Fibroblast of mammary gland (primary cell): Measurements from ENCODE around the gene SLC25A11.

Source experiments
- DNase-seq: peaks from one replicate; pipeline ENCODE4 v3.0.0-alpha.2; 2010; ENCODE audit warnings: low read depth
- H3K4me3 ChIP-seq: 2 replicates; pipeline ENCODE4 v1.5.1; 2011; ENCODE audit warnings: low read depth, mild to moderate bottlenecking, low read length, moderate library complexity; ENCODE audit not compliant: control insufficient read depth
- CTCF ChIP-seq: conservative IDR thresholded peaks from 2 replicates; pipeline ENCODE4 v1.5.1; 2011; ENCODE audit warnings: low read depth, low read length, inconsistent platforms; ENCODE audit not compliant: control insufficient read depth, insufficient read depth

The SLC25A11 gene

GRCh38 chr17:4898351-4898750 lies 41.5 kb downstream of the SLC25A11 start:
- no peak for DNase-seq
- no peak for TF ChIP-seq CTCF
- H3K4me3 ChIP-seq: no peak overlapping the region

GRCh38 chr17:4897785-4898184 lies 42.1 kb downstream of the SLC25A11 start:
- no peak overlapping the region for H3K4me3 ChIP-seq
- no peak for DNase-seq
- TF ChIP-seq CTCF: no peak

GRCh38 chr17:4897198-4897687 lies 42.6 kb downstream of the SLC25A11 start:
- TF ChIP-seq CTCF: no peak
- no peak for DNase-seq
- no peak overlapping the region for H3K4me3 ChIP-seq

- DNase-seq: no peak
- no peak overlapping the region for H3K4me3 ChIP-seq
- TF ChIP-seq CTCF: no peak
Measured at GRCh38 chr17:4896332-4897197, 43.3 kb downstream of the SLC25A11 start.

- no peak for DNase-seq
- TF ChIP-seq CTCF: no peak
- no peak overlapping the region for H3K4me3 ChIP-seq
Measured at GRCh38 chr17:4895657-4896331, 44.1 kb downstream of the SLC25A11 start.

- no peak for TF ChIP-seq CTCF
- no peak overlapping the region for H3K4me3 ChIP-seq
- DNase-seq: no peak
Measured at GRCh38 chr17:4895121-4895520, 44.7 kb downstream of the SLC25A11 start.
